GM21576 (cell line): ENCODE results near the gene NGEF.

ENCODE experiments used
- ATAC-seq: cut with Tn5 transposase; IDR thresholded peaks from one replicate; pipeline ENCODE4 v1.9.1; 2021; ENCODE audit warnings: mild to moderate bottlenecking, moderate library complexity; ENCODE audit not compliant: unreplicated experiment

NGEF gene

GRCh38 chr2:232973011-232973735 is 39.9 kb downstream of the NGEF start:
- ATAC-seq: no peak

DNA sequence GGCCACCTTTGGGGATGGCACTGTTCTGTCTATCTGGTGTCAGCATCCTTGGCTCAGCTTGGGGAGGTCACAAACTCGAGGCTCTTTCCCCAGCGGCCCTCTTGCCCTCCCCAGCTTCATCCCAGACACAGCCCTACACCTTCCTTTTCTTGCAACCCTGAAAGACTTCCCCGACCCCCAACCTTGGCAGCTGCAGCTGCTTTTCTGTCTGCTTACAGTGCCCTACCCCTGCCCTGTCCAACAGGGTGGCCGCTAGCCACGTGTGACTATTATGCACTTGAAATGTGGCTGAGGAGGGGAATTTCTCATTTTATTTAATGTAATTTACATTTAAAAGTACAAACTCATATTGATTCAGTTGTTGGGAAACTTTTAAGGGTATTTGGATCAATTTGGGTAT is 41.3 kb downstream of the NGEF start:
- ATAC-seq: no peak

DNA sequence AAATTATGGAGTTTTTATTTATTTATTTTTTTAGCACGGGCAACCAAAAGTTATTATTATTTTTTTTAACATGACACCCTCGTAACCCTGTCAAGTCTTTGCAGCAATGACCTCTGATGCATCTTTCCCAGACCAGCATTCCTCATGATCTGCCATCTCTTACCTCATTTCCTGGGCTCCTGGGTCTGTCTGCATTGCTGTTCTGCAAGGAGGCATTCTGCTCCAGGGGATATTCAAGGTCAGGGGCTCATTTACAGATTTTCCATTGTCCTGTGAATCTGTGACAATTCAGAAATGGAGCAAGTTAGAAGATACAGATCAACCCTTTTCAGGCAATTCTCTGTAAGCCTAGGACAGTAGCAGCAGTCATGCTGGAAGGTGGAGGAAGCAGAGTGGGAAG is 43.0 kb downstream of the NGEF start:
- no peak for ATAC-seq

DNA sequence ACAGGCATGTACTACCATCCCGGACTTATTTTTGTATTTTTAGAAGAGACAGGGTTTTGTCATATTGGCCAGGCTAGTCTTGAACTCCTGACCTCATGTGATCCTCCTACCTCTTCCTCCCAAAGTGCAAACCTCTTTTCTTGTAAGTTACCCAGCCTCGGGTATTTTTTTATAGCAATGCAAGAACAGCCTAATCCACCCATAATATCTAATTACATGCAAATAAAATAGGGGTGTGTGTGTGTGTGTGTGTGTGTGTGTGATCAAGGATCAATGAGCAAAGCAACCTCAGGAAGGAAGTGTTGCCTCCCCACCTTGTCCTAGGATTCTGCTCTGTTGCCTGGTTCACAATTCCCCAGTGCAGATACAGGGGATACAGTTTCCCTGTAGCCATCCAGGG is 45.6 kb downstream of the NGEF start:
- ATAC-seq: no peak

DNA sequence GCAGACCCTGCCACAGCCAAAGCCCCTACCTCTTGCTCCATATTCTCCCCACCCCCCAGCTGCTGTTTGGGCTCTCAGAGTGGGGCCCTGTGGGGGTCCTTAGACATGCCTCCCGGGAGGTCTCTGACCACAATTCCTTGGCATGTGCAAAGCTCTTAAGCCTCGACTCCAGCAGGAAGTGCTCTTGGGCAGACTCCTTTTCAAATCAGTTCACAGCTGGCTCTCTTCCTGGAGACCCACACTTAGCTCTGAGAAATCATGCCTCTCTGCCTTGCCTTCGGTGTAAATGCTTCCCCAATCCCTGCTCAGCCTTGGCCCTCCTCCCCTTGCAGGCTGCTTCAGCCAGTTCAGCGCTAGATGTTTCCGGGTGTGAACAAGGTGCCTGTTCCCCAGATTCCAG is 46.9 kb downstream of the NGEF start:
- no peak for ATAC-seq

DNA sequence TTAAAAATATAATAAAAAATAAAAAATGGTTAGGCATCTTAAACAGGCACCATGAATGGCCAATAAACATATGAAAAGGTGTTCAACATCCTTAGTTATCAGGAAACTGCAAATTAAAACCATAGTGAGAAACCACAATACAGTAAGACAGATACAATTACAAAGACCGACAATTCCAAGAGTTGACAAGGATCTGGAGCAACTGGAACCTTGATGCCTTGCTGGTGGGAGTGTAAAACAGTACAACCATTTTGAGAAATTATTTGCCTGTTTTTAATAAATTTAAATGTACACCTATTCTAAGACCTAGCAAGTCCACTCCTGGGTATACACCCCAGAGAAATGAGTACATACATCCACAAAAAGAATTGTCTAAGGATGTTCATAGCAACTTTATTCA is 49.1 kb downstream of the NGEF start:
- ATAC-seq: no peak

DNA sequence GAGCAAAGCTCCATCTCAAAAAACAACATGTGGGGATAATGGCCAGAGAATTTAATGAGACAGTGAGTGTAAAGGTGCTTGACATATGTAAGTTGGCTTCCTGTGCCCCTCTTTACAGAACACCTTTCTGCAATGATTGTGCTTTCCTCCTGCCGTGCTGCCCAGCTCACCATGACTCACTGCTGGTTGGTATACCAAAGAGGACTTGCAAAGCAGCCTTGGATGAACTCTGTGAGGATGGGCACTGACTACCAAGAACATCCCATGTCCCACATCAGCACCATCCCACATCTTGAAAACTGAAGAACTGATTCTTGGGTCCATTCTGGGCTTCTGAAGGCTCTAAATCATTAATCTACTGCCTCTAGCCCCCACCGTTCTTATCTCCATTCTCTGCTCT is 52.2 kb downstream of the NGEF start:
- no peak for ATAC-seq

GRCh38 chr2:232959139-232959538 is 53.9 kb downstream of the NGEF start:
- ATAC-seq: no peak

GRCh38 chr2:232957657-232958090 is 55.4 kb downstream of the NGEF start:
- no peak for ATAC-seq

GRCh38 chr2:232955856-232956255 is 57.2 kb downstream of the NGEF start:
- no peak for ATAC-seq

DNA sequence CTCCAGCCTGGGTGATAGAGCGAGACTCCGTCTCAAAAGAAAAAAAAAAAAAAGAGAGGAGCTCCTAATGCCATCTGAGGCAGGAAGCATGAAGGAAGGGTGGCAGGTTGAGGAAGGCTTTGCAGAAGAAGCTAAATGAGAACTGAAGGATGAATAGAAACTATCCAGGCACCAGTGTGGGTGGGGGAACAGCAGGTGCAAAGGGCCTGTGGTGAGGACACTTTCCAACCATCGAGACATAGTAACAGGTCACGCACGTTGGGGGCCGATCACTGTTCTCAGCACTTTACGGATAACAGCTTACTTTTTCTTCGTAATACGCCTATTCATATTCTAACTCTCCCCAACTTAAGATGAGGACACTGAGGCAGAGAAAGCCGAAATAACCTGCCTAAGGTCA is 58.4 kb downstream of the NGEF start:
- ATAC-seq: no peak

- ATAC-seq: no peak
These were observed 61.2 kb downstream of the NGEF start for GRCh38 chr2:232951891-232952290.

GRCh38 chr2:232951181-232951580 is 61.9 kb downstream of the NGEF start:
- no peak for ATAC-seq

- no peak for ATAC-seq
These were observed 62.3 kb downstream of the NGEF start for GRCh38 chr2:232950751-232951150.

DNA sequence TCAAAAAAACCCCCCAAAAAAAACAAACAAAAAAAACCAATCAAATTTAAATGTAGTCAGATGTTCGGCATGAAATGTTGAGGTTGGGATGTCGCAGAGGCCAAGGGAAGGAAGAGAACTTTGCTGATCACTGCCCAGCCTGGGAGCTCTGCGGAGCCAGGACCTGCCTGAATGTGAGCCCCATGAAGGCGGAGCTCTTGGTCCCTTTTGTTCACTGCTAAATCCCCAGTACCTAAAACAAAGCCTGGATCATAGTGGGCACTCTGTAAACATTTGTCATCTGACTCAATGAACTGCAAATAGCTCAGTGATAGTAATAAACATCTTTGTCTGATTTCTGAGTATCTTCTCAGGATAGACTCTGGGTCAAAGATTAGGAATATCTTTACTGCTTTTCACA is 64.0 kb downstream of the NGEF start:
- ATAC-seq: no peak

DNA sequence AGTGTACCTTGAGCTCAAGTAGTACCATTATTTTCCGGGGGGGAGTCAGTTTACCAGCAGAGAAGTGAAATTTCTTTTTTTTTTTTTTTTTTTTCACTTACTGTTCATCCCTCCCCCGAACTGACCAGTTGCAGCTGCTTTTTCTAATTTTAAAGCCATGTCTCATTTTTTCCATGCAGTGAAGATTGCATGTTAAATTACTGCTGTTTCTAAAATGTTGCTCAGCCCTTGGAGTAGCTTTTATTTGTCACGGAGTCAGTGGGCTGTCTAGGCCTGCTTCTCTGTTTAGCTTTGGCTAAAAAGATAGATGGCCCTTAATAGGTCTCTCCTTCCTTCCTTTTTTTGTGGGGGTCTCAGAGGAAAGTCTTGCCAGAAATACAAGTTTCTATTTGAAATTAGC is 70.2 kb downstream of the NGEF start:
- ATAC-seq: no peak

DNA sequence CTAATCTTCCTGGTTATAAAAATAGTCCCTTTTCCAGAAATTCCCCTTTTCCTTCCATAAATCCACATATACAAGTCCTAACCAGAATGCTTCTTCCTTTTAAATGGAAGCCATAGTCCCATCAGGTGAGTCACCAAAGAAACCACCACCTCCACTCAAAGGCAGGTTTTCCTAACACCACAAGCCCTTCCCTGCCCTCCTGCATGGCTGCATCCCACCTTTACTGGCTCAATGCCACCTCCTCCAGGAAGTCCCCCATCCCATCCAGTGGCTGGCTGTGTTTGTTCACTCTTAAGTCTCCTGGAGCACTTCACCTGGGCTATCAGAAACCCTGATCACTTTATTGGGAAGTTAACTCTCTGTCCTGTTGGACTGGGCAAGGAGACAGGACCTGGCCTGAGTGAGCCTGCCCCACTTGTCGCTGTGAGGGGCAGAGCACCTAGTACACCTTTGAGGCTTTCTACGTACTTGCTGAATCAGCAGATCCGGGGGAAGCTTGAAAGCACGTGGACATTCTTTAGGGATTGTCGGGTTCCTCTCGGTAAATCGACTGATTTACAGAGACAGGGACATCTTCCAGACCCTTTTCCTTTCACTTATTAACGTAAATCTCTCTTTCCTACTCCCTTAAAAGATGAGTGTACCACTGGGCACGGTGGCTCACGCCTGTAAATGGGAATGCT is 71.0 kb downstream of the NGEF start:
- no peak for ATAC-seq

- ATAC-seq: no peak
These were observed 71.7 kb downstream of the NGEF start for GRCh38 chr2:232941400-232941799.

DNA sequence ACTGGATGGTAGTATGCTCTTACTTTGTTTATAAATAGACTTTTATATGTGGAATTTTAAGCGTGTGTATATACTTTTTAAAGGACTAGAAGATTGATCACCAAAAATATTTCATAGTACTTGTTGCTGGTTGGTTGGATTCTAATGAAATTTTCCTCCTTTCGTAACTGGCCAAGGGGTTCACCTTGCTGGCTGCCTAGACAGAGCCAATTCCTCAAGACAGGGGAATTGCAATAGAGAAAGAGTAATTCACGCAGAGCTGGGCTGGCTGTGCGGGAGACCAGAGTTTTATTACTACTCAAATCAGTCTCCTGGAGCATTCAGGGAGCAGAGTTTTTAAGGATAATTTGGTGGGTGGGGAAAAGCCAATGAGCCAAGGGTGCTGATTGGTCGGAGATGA is 72.3 kb downstream of the NGEF start:
- ATAC-seq: no peak

GRCh38 chr2:232937278-232937906 is 75.7 kb downstream of the NGEF start:
- ATAC-seq: no peak

DNA sequence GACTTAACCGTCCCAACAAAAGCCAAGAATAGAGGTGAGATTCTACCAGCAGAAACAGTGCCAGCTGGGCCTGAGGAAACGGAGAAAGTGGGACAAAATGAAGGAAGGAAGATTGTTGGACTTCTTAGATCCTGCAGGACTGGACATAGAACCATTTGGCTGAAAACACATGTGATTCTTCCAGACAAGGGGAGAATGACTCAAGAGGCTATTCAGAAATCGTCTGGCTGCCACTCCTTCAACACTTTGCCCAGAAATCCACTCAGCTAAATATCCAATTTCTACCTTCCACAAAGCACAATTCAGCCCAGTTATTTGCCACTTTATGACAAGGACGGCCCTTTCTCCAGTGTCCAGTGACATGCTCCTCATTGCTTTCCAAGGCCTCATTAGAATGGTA is 81.4 kb downstream of the NGEF start:
- ATAC-seq: no peak

- no peak for ATAC-seq
These were observed 83.0 kb downstream of the NGEF start for GRCh38 chr2:232930059-232930400.
